ENCODE data around the gene ALDH4A1. TPM values are rescaled to one million over a fixed set of nuclear protein-coding genes. Genes with fewer than 3 reads are reported as not detected.

The ALDH4A1 gene
- total RNA-seq, 3 donors from 2014 or later (not counting 1 experiment from before 2014, with no cell fraction given), result 3.4 to 4.1 (median 3.7) TPM

GRCh38 chr1:18922848-18923755 is 20.7 kb upstream of the ALDH4A1 start:
- 83% methylated on average over 18 of the region's 18 CpGs for WGBS (ENCODE audit: insufficient coverage)
- H3K4me3 ChIP-seq (ENCODE audit: low read length), result no peak overlapping the region
- ATAC-seq (no peak), DNase-seq (no peak)
- Mint-ChIP-seq H3K9me3 (peaks cover 0 to 2% of the 10 kb centered on the region in 2 donors), H3K27ac (peak overlapping the region; percentile 83 to 95), H3K27me3 (ENCODE audit: low read depth in 2 of 2) (no peaks in the 10 kb centered on the region), H3K4me3 (peak overlapping the region; percentile 70), H3K4me1 (peaks cover 48 to 63% of the 10 kb centered on the region in 2 donors), H3K36me3 (no peaks in the 10 kb centered on the region)
- H3K9me3 ChIP-seq (ENCODE audit: control insufficient read depth, insufficient read depth, low read length), result no peaks in the 10 kb centered on the region
- peaks cover 21% of the 10 kb centered on the region for H3K36me3 ChIP-seq (ENCODE audit: control insufficient read depth, insufficient read depth, low read length)
- H3K27ac ChIP-seq (ENCODE audit: low read length), result no peak overlapping the region
- no peaks in the 10 kb centered on the region for H3K27me3 ChIP-seq (ENCODE audit: control insufficient read depth, insufficient read depth, low read length)
- H3K4me1 ChIP-seq (ENCODE audit: control insufficient read depth, insufficient read depth, low read length), result peaks cover 64% of the 10 kb centered on the region
- intact Hi-C loops (cut with micrococcal nuclease), result no loop called here
- TF ChIP-seq CTCF (IDR thresholded peaks at IDR 0.05), result no peak

- Mint-ChIP-seq H3K4me1 (peaks cover 40 to 58% of the 10 kb centered on the region in 2 donors), H3K27ac (no peak overlapping the region), H3K27me3 (ENCODE audit: low read depth in 2 of 2) (no peaks in the 10 kb centered on the region), H3K9me3 (peaks cover 0 to 2% of the 10 kb centered on the region in 2 donors), H3K4me3 (no peak overlapping the region), H3K36me3 (no peaks in the 10 kb centered on the region)
- intact Hi-C loops (cut with micrococcal nuclease), result no loop called here
- Histone ChIP-seq H3K27me3 (ENCODE audit: control insufficient read depth, insufficient read depth, low read length) (no peaks in the 10 kb centered on the region), H3K9me3 (ENCODE audit: control insufficient read depth, insufficient read depth, low read length) (no peaks in the 10 kb centered on the region), H3K4me1 (ENCODE audit: control insufficient read depth, insufficient read depth, low read length) (peaks cover 56% of the 10 kb centered on the region), H3K36me3 (ENCODE audit: control insufficient read depth, insufficient read depth, low read length) (peaks cover 28% of the 10 kb centered on the region), H3K4me3 (ENCODE audit: low read length) (no peak overlapping the region), H3K27ac (ENCODE audit: low read length) (no peak overlapping the region)
- DNase-seq (no peak), ATAC-seq (no peak)
- no peak for TF ChIP-seq CTCF (IDR thresholded peaks at IDR 0.05)
- WGBS (ENCODE audit: insufficient coverage), result 81% methylated on average over 4 of the region's 8 CpGs
Observed at GRCh38 chr1:18922319-18922726, 20.0 kb upstream of the ALDH4A1 start.

- no peak for TF ChIP-seq CTCF (IDR thresholded peaks at IDR 0.05)
- H3K4me3 ChIP-seq (ENCODE audit: low read length), result no peak overlapping the region
- no peak for ATAC-seq
- WGBS (ENCODE audit: insufficient coverage), result 94% methylated on average over 17 of the region's 17 CpGs
- H3K36me3 ChIP-seq (ENCODE audit: control insufficient read depth, insufficient read depth, low read length), result peaks cover 33% of the 10 kb centered on the region
- H3K36me3 Mint-ChIP-seq, result no peaks in the 10 kb centered on the region
- no peak overlapping the region for H3K4me3 Mint-ChIP-seq
- H3K4me1 Mint-ChIP-seq, result peaks cover 34 to 51% of the 10 kb centered on the region in 2 donors
- intact Hi-C loops (cut with micrococcal nuclease), result no loop called here
- H3K27me3 Mint-ChIP-seq (ENCODE audit: low read depth in 2 of 2), result no peaks in the 10 kb centered on the region
- peak overlapping the region in 1 of 2 donors; percentile 34 for H3K27ac Mint-ChIP-seq
- H3K4me1 ChIP-seq (ENCODE audit: control insufficient read depth, insufficient read depth, low read length), result peaks cover 49% of the 10 kb centered on the region
- no peak for DNase-seq
- H3K9me3 Mint-ChIP-seq, result peaks cover 0 to 2% of the 10 kb centered on the region in 2 donors
- no peaks in the 10 kb centered on the region for H3K27me3 ChIP-seq (ENCODE audit: control insufficient read depth, insufficient read depth, low read length)
- no peaks in the 10 kb centered on the region for H3K9me3 ChIP-seq (ENCODE audit: control insufficient read depth, insufficient read depth, low read length)
- no peak overlapping the region for H3K27ac ChIP-seq (ENCODE audit: low read length)
Observed at GRCh38 chr1:18921516-18922251, 19.3 kb upstream of the ALDH4A1 start.
